Measurements from ENCODE around the gene KIF20B. TPM values are rescaled to one million over a fixed set of nuclear protein-coding genes. Genes with fewer than 3 reads are reported as not detected.

Gene KIF20B
- total RNA-seq, 2 experiments from 2014 or later = 74.6 to 86.2 TPM

GRCh38 chr10:89665302-89665701, 36.1 kb upstream of the KIF20B start:
- Mint-ChIP-seq H3K4me3 (no peak overlapping the region), H3K4me1 (no peaks in the 10 kb centered on the region), H3K36me3 (ENCODE audit: low read depth) (no peaks in the 10 kb centered on the region), H3K27me3 (peaks cover 4% of the 10 kb centered on the region), H3K27ac (no peak overlapping the region), H3K9me3 (ENCODE audit: low read depth) (no peaks in the 10 kb centered on the region)
- no peak for ATAC-seq
- ChIA-PET POLR2A (no interaction called here), CTCF (interaction anchor here (0.5 to 0.7 kb wide), 3 partner anchors 14 to 498 kb away, joined by 3 to 5 read pairs (median 3); no protein-coding TSS in a partner anchor)
- intact Hi-C loops (cut with DNase I, micrococcal nuclease) = no loop called here
- DNase-seq = no peak

- Mint-ChIP-seq H3K4me1 (no peaks in the 10 kb centered on the region), H3K27ac (no peak overlapping the region), H3K27me3 (peaks cover 4% of the 10 kb centered on the region), H3K36me3 (ENCODE audit: low read depth) (no peaks in the 10 kb centered on the region), H3K4me3 (no peak overlapping the region), H3K9me3 (ENCODE audit: low read depth) (no peaks in the 10 kb centered on the region)
- intact Hi-C loops (cut with DNase I, micrococcal nuclease) = no loop called here
- ChIA-PET CTCF (interaction anchor here (0.6 kb wide), 1 partner anchor 13 kb away, joined by 5 read pairs; no protein-coding TSS in a partner anchor), POLR2A (interaction anchor here (0.6 kb wide), 1 partner anchor 130 kb away, joined by 6 read pairs; no protein-coding TSS in a partner anchor)
- no peak for DNase-seq
- ATAC-seq = no peak
Observed at GRCh38 chr10:89666138-89666537, 35.3 kb upstream of the KIF20B start.

- intact Hi-C loops (cut with DNase I, micrococcal nuclease) = no loop called here
- ChIA-PET CTCF (interaction anchor here (0.7 to 1.6 kb wide), 3 partner anchors 8 to 14 kb away, joined by 3 to 4 read pairs (median 3); no protein-coding TSS in a partner anchor), POLR2A (no interaction called here)
- peaks cover 4% of the 10 kb centered on the region for H3K27me3 Mint-ChIP-seq
- no peaks in the 10 kb centered on the region for H3K36me3 Mint-ChIP-seq (ENCODE audit: low read depth)
- H3K9me3 Mint-ChIP-seq (ENCODE audit: low read depth) = no peaks in the 10 kb centered on the region
- H3K4me1 Mint-ChIP-seq = no peaks in the 10 kb centered on the region
- no peak for ATAC-seq
- no peak overlapping the region for H3K4me3 Mint-ChIP-seq
- no peak overlapping the region for H3K27ac Mint-ChIP-seq
- DNase-seq = no peak
Observed at GRCh38 chr10:89668386-89669071, 32.9 kb upstream of the KIF20B start.

GRCh38 chr10:89669985-89670384, 31.4 kb upstream of the KIF20B start:
- ATAC-seq = no peak
- ChIA-PET CTCF (interaction anchor here (1.6 kb wide), 1 partner anchor 11 kb away, joined by 4 read pairs; no protein-coding TSS in a partner anchor), POLR2A (no interaction called here)

GRCh38 chr10:89670926-89671325, 30.5 kb upstream of the KIF20B start:
- H3K36me3 Mint-ChIP-seq (ENCODE audit: low read depth) = no peaks in the 10 kb centered on the region
- H3K9me3 Mint-ChIP-seq (ENCODE audit: low read depth) = no peaks in the 10 kb centered on the region
- no peak overlapping the region for H3K27ac Mint-ChIP-seq
- intact Hi-C loops (cut with DNase I, micrococcal nuclease) = no loop called here
- ATAC-seq (no peak), DNase-seq (no peak)
- no peaks in the 10 kb centered on the region for H3K4me1 Mint-ChIP-seq
- POLR2A ChIA-PET = interaction anchor here (0.6 kb wide), 1 partner anchor 27 kb away, joined by 3 read pairs; no protein-coding TSS in a partner anchor
- CTCF ChIA-PET = no interaction called here
- peaks cover 4% of the 10 kb centered on the region for H3K27me3 Mint-ChIP-seq
- H3K4me3 Mint-ChIP-seq = no peak overlapping the region

More at GRCh38 chr10:89669985-89670384, 31.4 kb upstream of the KIF20B start:
- no peak for DNase-seq
- H3K4me3 Mint-ChIP-seq = no peak overlapping the region
- H3K27ac Mint-ChIP-seq = no peak overlapping the region
- H3K36me3 Mint-ChIP-seq (ENCODE audit: low read depth) = no peaks in the 10 kb centered on the region
- H3K27me3 Mint-ChIP-seq = peaks cover 4% of the 10 kb centered on the region
- intact Hi-C loops (cut with DNase I, micrococcal nuclease) = no loop called here
- H3K4me1 Mint-ChIP-seq = no peaks in the 10 kb centered on the region
- H3K9me3 Mint-ChIP-seq (ENCODE audit: low read depth) = no peaks in the 10 kb centered on the region

GRCh38 chr10:89677341-89677740, 24.0 kb upstream of the KIF20B start:
- intact Hi-C loops (cut with DNase I, micrococcal nuclease) = no loop called here
- H3K9me3 Mint-ChIP-seq (ENCODE audit: low read depth) = no peaks in the 10 kb centered on the region
- H3K4me1 Mint-ChIP-seq = no peaks in the 10 kb centered on the region
- ChIA-PET POLR2A (no interaction called here), CTCF (interaction anchor here (1.3 kb wide), 1 partner anchor 10 kb away, joined by 4 read pairs; no protein-coding TSS in a partner anchor)
- no peak overlapping the region for H3K4me3 Mint-ChIP-seq
- H3K27ac Mint-ChIP-seq = no peak overlapping the region
- ATAC-seq (no peak), DNase-seq (no peak)
- no peaks in the 10 kb centered on the region for H3K36me3 Mint-ChIP-seq (ENCODE audit: low read depth)
- H3K27me3 Mint-ChIP-seq = peaks cover 9% of the 10 kb centered on the region

GRCh38 chr10:89679986-89680385, 21.4 kb upstream of the KIF20B start:
- ATAC-seq (peak; percentile 61), DNase-seq (peak; percentile 6)
- H3K27me3 Mint-ChIP-seq = peaks cover 16% of the 10 kb centered on the region
- ChIA-PET POLR2A (no interaction called here), CTCF (no interaction called here)
- no peaks in the 10 kb centered on the region for H3K9me3 Mint-ChIP-seq (ENCODE audit: low read depth)
- intact Hi-C loops (cut with DNase I, micrococcal nuclease) = no loop called here
- H3K4me1 Mint-ChIP-seq = no peaks in the 10 kb centered on the region
- no peak overlapping the region for H3K27ac Mint-ChIP-seq
- no peaks in the 10 kb centered on the region for H3K36me3 Mint-ChIP-seq (ENCODE audit: low read depth)
- H3K4me3 Mint-ChIP-seq = no peak overlapping the region

GRCh38 chr10:89683883-89684282, 17.5 kb upstream of the KIF20B start:
- CTCF ChIA-PET = no interaction called here

GRCh38 chr10:89684604-89685003, 16.8 kb upstream of the KIF20B start:
- intact Hi-C loops (cut with DNase I, micrococcal nuclease) = no loop called here
- Mint-ChIP-seq H3K4me3 (no peak overlapping the region), H3K27ac (no peak overlapping the region), H3K9me3 (ENCODE audit: low read depth) (no peaks in the 10 kb centered on the region), H3K36me3 (ENCODE audit: low read depth) (no peaks in the 10 kb centered on the region), H3K4me1 (no peaks in the 10 kb centered on the region), H3K27me3 (peaks cover 16% of the 10 kb centered on the region)
- no peak for DNase-seq
- ATAC-seq = no peak
- POLR2A ChIA-PET = no interaction called here
- CTCF ChIA-PET = no interaction called here

More at GRCh38 chr10:89683883-89684282, 17.5 kb upstream of the KIF20B start:
- Mint-ChIP-seq H3K9me3 (ENCODE audit: low read depth) (no peaks in the 10 kb centered on the region), H3K4me1 (no peaks in the 10 kb centered on the region), H3K36me3 (ENCODE audit: low read depth) (no peaks in the 10 kb centered on the region), H3K27me3 (peaks cover 16% of the 10 kb centered on the region), H3K27ac (no peak overlapping the region), H3K4me3 (no peak overlapping the region)
- DNase-seq (no peak), ATAC-seq (no peak)
- POLR2A ChIA-PET = no interaction called here
- intact Hi-C loops (cut with DNase I, micrococcal nuclease) = no loop called here

GRCh38 chr10:89685936-89686335, 15.5 kb upstream of the KIF20B start:
- intact Hi-C loops (cut with DNase I, micrococcal nuclease) = no loop called here
- Mint-ChIP-seq H3K4me3 (no peak overlapping the region), H3K9me3 (ENCODE audit: low read depth) (no peaks in the 10 kb centered on the region), H3K36me3 (ENCODE audit: low read depth) (no peaks in the 10 kb centered on the region), H3K27me3 (peaks cover 13% of the 10 kb centered on the region), H3K4me1 (no peaks in the 10 kb centered on the region), H3K27ac (no peak overlapping the region)
- POLR2A ChIA-PET = no interaction called here
- DNase-seq = no peak
- no peak for ATAC-seq
- CTCF ChIA-PET = no interaction called here

GRCh38 chr10:89690027-89690426, 11.4 kb upstream of the KIF20B start:
- Mint-ChIP-seq H3K27ac (no peak overlapping the region), H3K9me3 (ENCODE audit: low read depth) (no peaks in the 10 kb centered on the region), H3K27me3 (peaks cover 3% of the 10 kb centered on the region), H3K36me3 (ENCODE audit: low read depth) (no peaks in the 10 kb centered on the region), H3K4me1 (no peaks in the 10 kb centered on the region), H3K4me3 (no peak overlapping the region)
- ATAC-seq (no peak), DNase-seq (no peak)
- intact Hi-C loops (cut with DNase I, micrococcal nuclease) = no loop called here
- ChIA-PET POLR2A (no interaction called here), CTCF (interaction anchor here (0.8 kb wide), 1 partner anchor 17 kb away, joined by 3 read pairs; no protein-coding TSS in a partner anchor)

GRCh38 chr10:89692416-89692815, 9.0 kb upstream of the KIF20B start:
- Mint-ChIP-seq H3K36me3 (ENCODE audit: low read depth) (no peaks in the 10 kb centered on the region), H3K4me3 (no peak overlapping the region), H3K4me1 (no peaks in the 10 kb centered on the region), H3K27ac (no peak overlapping the region), H3K9me3 (ENCODE audit: low read depth) (no peaks in the 10 kb centered on the region), H3K27me3 (no peaks in the 10 kb centered on the region)
- intact Hi-C loops (cut with DNase I, micrococcal nuclease) = no loop called here
- DNase-seq = no peak
- ATAC-seq = no peak
- ChIA-PET POLR2A (no interaction called here), CTCF (no interaction called here)
